K562 (cell line): ENCODE results near the gene SLC25A42. TPM values are rescaled to one million over a fixed set of nuclear protein-coding genes. Genes with fewer than 3 reads are reported as not detected.

Experiments used
- C11orf30 ChIP-seq: fragments of 450-650 bp; IDR thresholded peaks from 2 replicates; pipeline ENCODE4 v1.6.1; 2016; ENCODE audit warnings: low read depth, mild to moderate bottlenecking
- CEBPG ChIP-seq, 3 experiments: fragments of 200-800 bp in 1 of 3; sonication (Bioruptor generic) in 1 of 3; sonication (generic) in 1 of 3; formaldehyde crosslinking in 1 of 3; IDR thresholded peaks in 2 of 3; conservative IDR thresholded peaks in 1 of 3; 2 replicates each; pipeline versions ENCODE4 v1.6.1 to v1.8.0; 2016 to 2022; ENCODE audit warnings: missing compliant biosample characterization in 2 of 3, missing genetic modification characterization in 2 of 3, mild to moderate bottlenecking in 1 of 3, missing genetic modification reagents in 1 of 3
- CTCF ChIP-seq, 3 experiments: IDR thresholded peaks in 2 of 3; conservative IDR thresholded peaks in 1 of 3; 2 replicates each; pipeline ENCODE4 v1.5.1; 2011 to 2012; ENCODE audit warnings: low read length in 3 of 3, mild to moderate bottlenecking in 3 of 3, control low read depth in 2 of 3, improper control_type of control experiment in 1 of 3, inconsistent platforms in 1 of 3, low read depth in 1 of 3, mixed read lengths in 1 of 3, moderate library complexity in 1 of 3; ENCODE audit not compliant: insufficient read depth in 2 of 3
- FOS ChIP-seq: IDR thresholded peaks from 3 replicates; pipeline ENCODE4 v1.6.1; 2011; ENCODE audit not compliant: insufficient read length; ENCODE audit errors: extremely low read depth
- GMEB1 ChIP-seq: fragments of 250-450 bp; sonication (Bioruptor Pico); IDR thresholded peaks from 2 replicates; pipeline ENCODE4 v1.4.0; 2020; ENCODE audit warnings: mild to moderate bottlenecking
- HNRNPL ChIP-seq: fragments of 200-400 bp; formaldehyde crosslinking; IDR thresholded peaks from 2 replicates; pipeline ENCODE4 v1.6.1; 2017; ENCODE audit warnings: low read depth, mild to moderate bottlenecking, low read length
- LARP7 ChIP-seq: fragments of 450-650 bp; IDR thresholded peaks from 2 replicates; pipeline ENCODE4 v1.6.1; 2016
- MBD2 ChIP-seq: sonication (generic); IDR thresholded peaks from 2 replicates; pipeline ENCODE4 v1.6.1; 2016; ENCODE audit warnings: low read depth, borderline replicate concordance
- MYC ChIP-seq, 2 experiments: fragments of 250-450 bp in 1 of 2; sonication (Bioruptor Pico) in 1 of 2; IDR thresholded peaks; 2 replicates each; pipeline versions ENCODE4 v1.5.1 to v1.6.1; 2012 to 2021; ENCODE audit warnings: low read depth in 2 of 2, borderline replicate concordance in 1 of 2, improper control_type of control experiment in 1 of 2, low read length in 1 of 2, mild to moderate bottlenecking in 1 of 2, moderate library complexity in 1 of 2
- NFE2L1 ChIP-seq: fragments of 450-650 bp; IDR thresholded peaks from 2 replicates; pipeline ENCODE4 v1.6.1; 2016; ENCODE audit warnings: missing genetic modification characterization, low read depth, mild to moderate bottlenecking, missing compliant biosample characterization, moderate library complexity, borderline replicate concordance
- NFIC ChIP-seq: fragments of 450-650 bp; IDR thresholded peaks from 2 replicates; pipeline ENCODE4 v1.6.1; 2017; ENCODE audit warnings: mild to moderate bottlenecking, inconsistent platforms
- NR3C1 ChIP-seq: sonication (generic); formaldehyde crosslinking; IDR thresholded peaks from 2 replicates; pipeline ENCODE4 v1.8.1; 2022; ENCODE audit warnings: missing genetic modification reagents
- RBBP5 ChIP-seq: fragments of 200-600 bp; sonication (generic); IDR thresholded peaks from 2 replicates; pipeline ENCODE4 v1.6.1; 2012; ENCODE audit warnings: borderline replicate concordance, mild to moderate bottlenecking, low read length, control low read depth, inconsistent platforms; ENCODE audit not compliant: insufficient read depth, poor library complexity, severe bottlenecking
- TAF9B ChIP-seq: fragments of 450-650 bp; IDR thresholded peaks from 2 replicates; pipeline ENCODE4 v1.6.1; 2018; ENCODE audit warnings: mild to moderate bottlenecking; ENCODE audit not compliant: partially characterized antibody
- TEAD2 ChIP-seq: fragments of 450-650 bp; IDR thresholded peaks from 2 replicates; pipeline ENCODE4 v1.6.1; 2016; ENCODE audit warnings: missing genetic modification characterization, control low read depth, missing compliant biosample characterization
- U2AF2 ChIP-seq: fragments of 200-400 bp; formaldehyde crosslinking; optimal IDR thresholded peaks from 2 replicates; pipeline ENCODE3; 2017; ENCODE audit warnings: low read depth, mild to moderate bottlenecking, low read length
- XRCC4 ChIP-seq: IDR thresholded peaks from one replicate; pipeline ENCODE4 v1.6.1; 2011; ENCODE audit not compliant: insufficient read depth, insufficient read length; ENCODE audit errors: extremely low read depth
- ZNF197 ChIP-seq: fragments of 200-800 bp; sonication (Bioruptor generic); IDR thresholded peaks from 2 replicates; pipeline ENCODE4 v1.6.1; 2016; ENCODE audit warnings: low read depth, missing genetic modification characterization, missing compliant biosample characterization
- ZNF24 ChIP-seq: fragments of 450-650 bp; IDR thresholded peaks from 2 replicates; pipeline ENCODE4 v1.6.1; 2016
- polyA plus RNA-seq, 8 experiments: library from polyadenylated mRNA; depleted of rRNA in 4 of 8; stranded (reverse) in 5 of 8; unstranded in 3 of 8; fragments of >200 nt; fragmentation: Nextera tagmentation in 2 of 8; fragmentation: Illumina TruSeq in 1 of 8; extraction: Ambion mirVana in 2 of 8; extraction: Trizol in 1 of 8; gene quantifications; 2 replicates each; pipeline versions ENCODE4 v1.2.1 to v1.2.3, GENCODE V29; 2011 to 2014; ENCODE audit warnings: inconsistent platforms in 1 of 8, missing spikeins in 1 of 8
- total RNA-seq, 7 experiments: library from RNA; depleted of rRNA in 6 of 7; stranded (reverse); fragments of >200 nt in 6 of 7; fragmentation: Illumina TruSeq in 2 of 7; extraction: Trizol in 2 of 7; gene quantifications; 2 replicates each; pipeline versions ENCODE4 v1.2.1 to v1.2.3, GENCODE V29; 2011 to 2021; ENCODE audit warnings: low replicate concordance in 1 of 7
- TF ChIP-seq, protein P1 (sequence below), 2 experiments: IDR thresholded peaks in 1 of 2; conservative IDR thresholded peaks in 1 of 2; 2 replicates each; pipeline ENCODE4 v1.6.1; 2016; ENCODE audit warnings: low read depth in 2 of 2, mild to moderate bottlenecking in 1 of 2, missing compliant biosample characterization in 1 of 2, missing genetic modification characterization in 1 of 2, moderate library complexity in 1 of 2

The SLC25A42 gene
- total and polyA plus RNA-seq, 9 of the 15 experiments (the other 6 are each of a cell fraction or from before 2014, with no cell fraction given), result 0.59 to 32.2 (median 14.1) TPM

DNA sequence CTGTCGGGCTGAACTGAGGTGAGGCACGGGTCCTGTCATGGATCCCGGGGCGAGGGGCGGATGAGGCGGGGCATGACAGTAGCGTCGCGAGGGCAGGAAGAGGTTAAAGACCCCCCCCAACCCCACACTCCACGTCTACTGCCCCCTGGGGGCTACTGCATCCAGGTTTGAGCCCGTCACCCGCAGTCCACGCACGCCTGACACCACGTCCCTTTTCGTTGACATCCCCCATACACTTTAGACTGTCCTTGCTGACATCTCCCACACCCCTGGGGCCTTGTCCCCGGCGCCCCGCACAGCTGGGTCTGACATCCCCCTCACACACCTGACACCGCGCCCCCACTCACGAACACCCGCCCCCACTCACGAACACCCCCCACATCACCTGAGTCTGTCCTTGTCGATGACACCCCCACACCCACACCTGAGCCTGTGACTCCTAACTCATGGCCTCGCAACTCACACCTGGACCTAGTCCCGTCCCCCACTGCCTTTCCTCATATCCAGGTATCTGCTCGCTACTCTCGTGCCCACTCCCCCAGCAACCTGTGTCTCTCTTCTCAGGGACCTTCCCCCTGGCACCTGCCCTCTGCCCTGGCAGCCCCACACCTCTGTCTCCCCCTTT is 416 bp downstream of the SLC25A42 start (continued):
- peak in 2 of 3 experiments; percentile 41 to 51; a peak in 3 of 6 replicates for TF ChIP-seq CTCF (IDR thresholded peaks at IDR 0.05 in 2 of 3, conservative IDR thresholded peaks at IDR 0.05 in 1 of 3; ENCODE audit: insufficient read depth in 2 of 3, low read depth in 1 of 3, low read length in 3 of 3)
- TF ChIP-seq LARP7, result no peak
- TF ChIP-seq XRCC4, result no peak
- TF ChIP-seq MYC (IDR thresholded peaks at IDR 0.05; ENCODE audit: low read depth, low read length), result peak; percentile 37; the same call in 1 of the 2 replicates
- TF ChIP-seq MYC (CRISPR knock-in tag; IDR thresholded peaks at IDR 0.05; ENCODE audit: borderline replicate concordance, low read depth), result no peak
- TF ChIP-seq NFIC, result no peak
- TF ChIP-seq TEAD2 (tag), result no peak
- TF ChIP-seq NR3C1 (CRISPR knock-in tag), result no peak; the same call in 1 of the 2 replicates
- TF ChIP-seq U2AF2, result no peak
- TF ChIP-seq C11orf30, result no peak
- TF ChIP-seq ZNF197, result no peak
- TF ChIP-seq, protein P1, sequence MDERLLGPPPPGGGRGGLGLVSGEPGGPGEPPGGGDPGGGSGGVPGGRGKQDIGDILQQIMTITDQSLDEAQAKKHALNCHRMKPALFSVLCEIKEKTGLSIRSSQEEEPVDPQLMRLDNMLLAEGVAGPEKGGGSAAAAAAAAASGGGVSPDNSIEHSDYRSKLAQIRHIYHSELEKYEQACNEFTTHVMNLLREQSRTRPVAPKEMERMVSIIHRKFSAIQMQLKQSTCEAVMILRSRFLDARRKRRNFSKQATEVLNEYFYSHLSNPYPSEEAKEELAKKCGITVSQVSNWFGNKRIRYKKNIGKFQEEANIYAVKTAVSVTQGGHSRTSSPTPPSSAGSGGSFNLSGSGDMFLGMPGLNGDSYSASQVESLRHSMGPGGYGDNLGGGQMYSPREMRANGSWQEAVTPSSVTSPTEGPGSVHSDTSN (CRISPR knock-in tag; IDR thresholded peaks at IDR 0.05; ENCODE audit: low read depth), result no peak
- TF ChIP-seq, protein P1 (tag; conservative IDR thresholded peaks at IDR 0.05; ENCODE audit: low read depth), result no peak
- 0 out of 2 replicates have a peak, but pooled peaks have one; percentile 3 for TF ChIP-seq GMEB1
- TF ChIP-seq RBBP5, result peak; percentile 34
- no peak for TF ChIP-seq CEBPG (CRISPR knock-in tag; IDR thresholded peaks at IDR 0.05)
- no peak for TF ChIP-seq CEBPG (tag; conservative IDR thresholded peaks at IDR 0.05 in 1 of 2, IDR thresholded peaks at IDR 0.05 in 1 of 2)
- no peak for TF ChIP-seq FOS
- TF ChIP-seq HNRNPL, result no peak
- no peak for TF ChIP-seq TAF9B
- no peak for TF ChIP-seq MBD2
- no peak for TF ChIP-seq ZNF24
- no peak for TF ChIP-seq NFE2L1
